HFFc6 (cell line): ENCODE measurements around the gene RIPK4. TPM values are rescaled to one million over a fixed set of nuclear protein-coding genes. Genes with fewer than 3 reads are reported as not detected.
A peak's percentile ranks its signal among the peaks of the same experiment; 100 is the strongest.

Source experiments
- DNase-seq: peaks from one replicate; pipeline ENCODE4 v3.0.0-alpha.2; 2018
- H3K27ac Mint-ChIP-seq: 2 replicates; pipeline ENCODE4 v1.8.0; 2020; ENCODE audit warnings: mild to moderate bottlenecking, mixed read lengths
- H3K27me3 Mint-ChIP-seq: 2 replicates; pipeline ENCODE4 v1.8.0; 2021; ENCODE audit warnings: mild to moderate bottlenecking, moderate library complexity, mixed read lengths; ENCODE audit not compliant: insufficient read depth
- H3K36me3 Mint-ChIP-seq: 2 replicates; pipeline ENCODE4 v1.8.0; 2021; ENCODE audit warnings: low read depth, mixed read lengths
- H3K4me1 Mint-ChIP-seq: 2 replicates; pipeline ENCODE4 v1.8.0; 2020; ENCODE audit warnings: low read depth, mixed read lengths
- H3K4me3 Mint-ChIP-seq: 2 replicates; pipeline ENCODE4 v1.8.0; 2020; ENCODE audit warnings: mild to moderate bottlenecking, moderate library complexity, mixed read lengths
- H3K9me3 Mint-ChIP-seq: 2 replicates; pipeline ENCODE4 v1.8.0; 2020; ENCODE audit warnings: mild to moderate bottlenecking, mixed read lengths
- CTCF ChIP-seq: fragments of 200-600 bp; sonication (generic); IDR thresholded peaks from 2 replicates; pipeline ENCODE4 v1.5.0; 2021; ENCODE audit warnings: antibody characterized with exemption, mild to moderate bottlenecking
- total RNA-seq, 6 experiments: library from RNA; stranded (reverse); fragmentation: NEBNext Ultra II Directional; extraction: Animal tissue kit (Norgen Biotek cat#: 25700); gene quantifications; 2 replicates in 1 of 6; 3 replicates in 5 of 6; pipeline ENCODE4 v1.2.3, GENCODE V29; 2021

RIPK4 gene
- total RNA-seq, 6 experiments from 2014 or later: 0.05 to 0.12 (median 0.07) TPM; not detected in 2

DNA sequence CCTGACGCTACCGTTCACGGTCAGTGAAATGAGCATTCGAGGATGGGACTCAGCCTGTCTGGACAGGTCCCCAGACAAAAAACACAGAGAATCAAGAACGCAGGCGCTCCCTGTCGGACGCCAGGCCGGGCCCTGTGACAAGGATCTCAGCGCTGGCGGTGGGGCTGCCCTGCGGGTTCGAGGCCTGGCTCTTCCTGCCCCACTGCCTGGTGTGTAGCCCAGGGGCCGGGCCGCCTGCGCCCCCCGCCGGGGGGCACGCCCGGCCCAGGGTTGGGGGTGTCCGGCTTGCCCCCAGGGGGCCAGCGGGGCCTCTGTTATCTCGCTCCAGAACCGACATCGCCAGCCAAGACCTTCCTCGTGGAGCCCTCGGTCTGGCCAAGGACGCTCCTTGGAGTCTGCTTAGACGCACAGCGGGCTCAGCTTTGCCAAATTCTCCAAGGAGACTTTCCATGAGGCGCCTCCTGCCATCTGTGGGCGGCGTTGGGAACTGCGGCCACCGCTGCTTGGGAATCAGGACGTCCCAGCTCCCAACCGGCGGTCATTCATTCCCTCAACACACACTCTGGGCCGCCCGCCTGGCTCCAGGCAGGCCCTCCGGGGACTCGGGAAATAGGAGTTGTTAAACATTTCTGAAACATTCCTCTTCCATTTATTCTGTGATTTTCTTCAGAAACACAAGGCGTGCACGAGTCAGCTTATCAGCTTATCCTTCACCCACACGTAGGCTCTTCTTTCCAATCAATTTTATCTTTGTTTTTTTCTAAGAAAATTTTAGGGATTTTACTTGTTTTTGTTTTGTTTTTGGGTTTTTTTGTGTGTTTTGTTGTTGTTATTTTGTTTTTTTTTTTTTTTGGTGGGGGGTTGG, 11.3 kb upstream of the RIPK4 start:
- DNase-seq: peak; percentile 80

DNA sequence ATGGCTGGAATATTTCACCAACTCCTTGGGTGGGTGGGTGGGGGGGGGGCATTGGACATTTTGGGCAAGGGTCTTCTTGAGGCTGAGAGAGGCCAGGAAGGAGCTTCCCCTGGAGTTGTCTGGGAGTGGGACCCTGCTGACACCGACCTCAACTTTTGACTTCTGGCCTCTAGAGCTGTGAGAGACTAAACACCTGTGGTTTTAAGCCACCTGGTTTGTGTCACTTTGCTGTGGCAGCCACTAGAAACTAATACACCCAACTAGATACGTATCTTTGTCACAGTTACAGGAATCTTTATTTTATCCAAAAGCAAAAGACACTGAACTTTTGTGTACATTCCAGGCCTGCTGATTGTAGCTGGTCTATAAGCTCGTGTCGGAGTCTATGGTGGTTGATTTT, 9.9 kb upstream of the RIPK4 start:
- TF ChIP-seq CTCF: no peak
- Mint-ChIP-seq H3K27ac (no peak overlapping the region), H3K27me3 (peaks cover 17% of the 10 kb centered on the region), H3K36me3 (no peaks in the 10 kb centered on the region), H3K4me1 (peaks cover 13% of the 10 kb centered on the region), H3K9me3 (no peaks in the 10 kb centered on the region), H3K4me3 (no peak overlapping the region)
- DNase-seq: no peak

More for the DNA sequence above, 11.3 kb upstream of the RIPK4 start:
- Mint-ChIP-seq H3K9me3 (no peaks in the 10 kb centered on the region), H3K4me3 (peak overlapping the region; percentile 65), H3K27me3 (peaks cover 11% of the 10 kb centered on the region), H3K4me1 (peaks cover 14% of the 10 kb centered on the region), H3K36me3 (no peaks in the 10 kb centered on the region), H3K27ac (peak overlapping the region; percentile 37; the same call in 1 of the 2 replicates)
- peak; percentile 94 for TF ChIP-seq CTCF

- no peak for DNase-seq
- no peak for TF ChIP-seq CTCF
- peaks cover 13% of the 10 kb centered on the region for H3K4me1 Mint-ChIP-seq
- no peaks in the 10 kb centered on the region for H3K9me3 Mint-ChIP-seq
- H3K36me3 Mint-ChIP-seq: no peaks in the 10 kb centered on the region
- no peak overlapping the region for H3K4me3 Mint-ChIP-seq
- no peak overlapping the region for H3K27ac Mint-ChIP-seq
- peaks cover 23% of the 10 kb centered on the region for H3K27me3 Mint-ChIP-seq
Observed at GRCh38 chr21:41775149-41775472, 8.3 kb upstream of the RIPK4 start.

DNA sequence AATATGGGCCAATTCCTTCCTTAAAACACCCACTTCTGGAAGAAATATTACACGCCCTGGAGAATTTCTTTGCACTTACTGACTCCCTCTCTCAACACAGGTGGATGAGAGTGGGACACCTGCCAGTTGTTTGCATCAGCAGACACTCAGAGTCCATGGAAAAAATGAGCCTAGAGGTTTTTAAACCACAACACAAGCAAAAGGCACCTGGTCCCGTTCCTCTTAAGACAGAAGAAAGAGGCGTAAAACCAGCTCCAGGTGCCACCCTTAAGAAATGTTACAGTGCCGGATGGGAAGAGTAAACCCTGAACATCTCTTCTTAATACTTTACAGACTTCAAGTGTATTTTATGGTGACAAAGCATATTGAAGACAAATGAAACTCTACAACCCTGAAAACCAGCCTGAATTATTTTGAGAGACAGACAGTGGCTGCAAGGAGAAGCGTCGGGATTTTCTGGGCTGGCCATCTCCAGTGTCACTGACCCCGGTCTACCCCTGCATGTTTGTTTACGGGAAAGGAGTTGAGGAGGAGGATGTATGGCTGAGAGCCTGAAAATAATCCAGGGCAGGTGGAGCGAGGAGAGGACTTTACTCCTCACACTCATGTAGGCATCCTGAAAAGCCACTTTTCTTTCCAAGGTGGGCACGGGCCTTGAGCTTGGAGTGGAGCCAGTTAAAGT, 7.8 kb upstream of the RIPK4 start:
- Mint-ChIP-seq H3K4me1 (peaks cover 10% of the 10 kb centered on the region), H3K27me3 (peaks cover 26% of the 10 kb centered on the region), H3K36me3 (no peaks in the 10 kb centered on the region), H3K9me3 (no peaks in the 10 kb centered on the region), H3K4me3 (no peak overlapping the region), H3K27ac (no peak overlapping the region)
- no peak for DNase-seq
- TF ChIP-seq CTCF: no peak

DNA sequence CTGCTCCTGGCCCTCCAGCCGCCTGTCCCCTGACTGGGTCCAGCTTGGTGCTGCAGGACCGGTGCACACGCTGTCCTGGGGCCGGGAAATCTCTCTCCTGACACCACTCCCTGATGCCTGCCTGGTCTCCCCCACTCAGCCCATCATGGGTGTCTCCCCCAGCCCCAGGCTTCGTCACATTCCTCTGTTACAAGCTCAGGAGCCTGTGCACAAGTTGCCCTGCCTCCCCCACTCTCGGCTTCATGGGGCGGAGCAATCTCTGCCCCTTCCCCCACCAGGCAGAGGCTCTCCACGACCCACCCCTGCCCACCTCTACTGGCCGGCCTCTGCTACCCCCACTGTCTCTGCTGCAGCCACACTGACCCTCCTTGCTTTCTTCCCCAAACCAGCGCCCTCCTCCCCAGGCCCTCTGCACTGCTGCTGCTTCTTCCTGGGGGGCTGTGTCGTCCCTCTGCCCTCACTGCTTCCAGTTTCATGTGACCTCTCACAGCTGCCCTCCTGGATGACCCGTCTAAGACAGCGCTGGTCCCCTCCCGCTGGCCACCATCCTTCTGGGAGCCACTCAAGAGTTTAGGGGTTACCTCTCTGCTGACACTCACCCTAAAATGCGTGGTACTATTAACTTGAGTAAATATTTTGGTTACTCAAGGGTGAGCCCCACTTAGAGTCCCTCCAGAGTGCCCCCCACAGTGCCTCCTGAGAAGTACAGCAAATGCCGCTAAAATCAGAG, 5.7 kb upstream of the RIPK4 start:
- H3K4me3 Mint-ChIP-seq: no peak overlapping the region
- H3K27me3 Mint-ChIP-seq: peaks cover 30% of the 10 kb centered on the region
- H3K27ac Mint-ChIP-seq: no peak overlapping the region
- no peak; the same call in 1 of the 2 replicates for TF ChIP-seq CTCF
- no peaks in the 10 kb centered on the region for H3K36me3 Mint-ChIP-seq
- DNase-seq: no peak
- H3K9me3 Mint-ChIP-seq: no peaks in the 10 kb centered on the region
- peaks cover 16% of the 10 kb centered on the region for H3K4me1 Mint-ChIP-seq
